Measurements from ENCODE around the gene SERAC1. TPM values are rescaled to one million over a fixed set of nuclear protein-coding genes. Genes with fewer than 3 reads are reported as not detected.

SERAC1 gene
- total and polyA plus RNA-seq, 4 donors: 2.0 to 4.4 (median 2.3) TPM

DNA sequence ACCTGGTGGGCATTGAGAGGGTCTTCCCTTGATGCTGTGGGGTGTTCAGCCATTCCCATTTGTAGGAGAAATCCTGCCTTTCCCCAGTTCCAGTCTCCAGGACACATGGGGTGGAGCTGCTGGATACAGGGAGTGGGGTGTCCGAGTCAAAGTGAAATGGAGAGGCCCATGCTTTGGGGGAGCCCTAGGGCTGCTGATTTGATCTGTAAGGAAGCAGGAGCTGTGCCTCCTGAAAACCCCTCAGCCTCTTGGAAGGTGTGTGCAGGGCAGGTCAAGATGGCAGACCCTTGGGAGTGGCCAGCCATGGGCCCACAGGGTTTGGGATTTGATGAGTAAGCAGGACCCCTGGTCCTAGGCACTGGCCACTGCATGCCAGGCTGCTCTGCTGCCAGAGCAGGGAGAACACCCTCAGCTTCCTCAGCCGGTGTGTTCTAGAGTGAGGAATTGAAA is 82.0 kb downstream of the SERAC1 start (continued):
- TF ChIP-seq, protein P1, sequence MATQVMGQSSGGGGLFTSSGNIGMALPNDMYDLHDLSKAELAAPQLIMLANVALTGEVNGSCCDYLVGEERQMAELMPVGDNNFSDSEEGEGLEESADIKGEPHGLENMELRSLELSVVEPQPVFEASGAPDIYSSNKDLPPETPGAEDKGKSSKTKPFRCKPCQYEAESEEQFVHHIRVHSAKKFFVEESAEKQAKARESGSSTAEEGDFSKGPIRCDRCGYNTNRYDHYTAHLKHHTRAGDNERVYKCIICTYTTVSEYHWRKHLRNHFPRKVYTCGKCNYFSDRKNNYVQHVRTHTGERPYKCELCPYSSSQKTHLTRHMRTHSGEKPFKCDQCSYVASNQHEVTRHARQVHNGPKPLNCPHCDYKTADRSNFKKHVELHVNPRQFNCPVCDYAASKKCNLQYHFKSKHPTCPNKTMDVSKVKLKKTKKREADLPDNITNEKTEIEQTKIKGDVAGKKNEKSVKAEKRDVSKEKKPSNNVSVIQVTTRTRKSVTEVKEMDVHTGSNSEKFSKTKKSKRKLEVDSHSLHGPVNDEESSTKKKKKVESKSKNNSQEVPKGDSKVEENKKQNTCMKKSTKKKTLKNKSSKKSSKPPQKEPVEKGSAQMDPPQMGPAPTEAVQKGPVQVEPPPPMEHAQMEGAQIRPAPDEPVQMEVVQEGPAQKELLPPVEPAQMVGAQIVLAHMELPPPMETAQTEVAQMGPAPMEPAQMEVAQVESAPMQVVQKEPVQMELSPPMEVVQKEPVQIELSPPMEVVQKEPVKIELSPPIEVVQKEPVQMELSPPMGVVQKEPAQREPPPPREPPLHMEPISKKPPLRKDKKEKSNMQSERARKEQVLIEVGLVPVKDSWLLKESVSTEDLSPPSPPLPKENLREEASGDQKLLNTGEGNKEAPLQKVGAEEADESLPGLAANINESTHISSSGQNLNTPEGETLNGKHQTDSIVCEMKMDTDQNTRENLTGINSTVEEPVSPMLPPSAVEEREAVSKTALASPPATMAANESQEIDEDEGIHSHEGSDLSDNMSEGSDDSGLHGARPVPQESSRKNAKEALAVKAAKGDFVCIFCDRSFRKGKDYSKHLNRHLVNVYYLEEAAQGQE (IDR thresholded peaks at IDR 0.05): no peak
- TF ChIP-seq HNF4A (conservative IDR thresholded peaks at IDR 0.05): no peak

DNA sequence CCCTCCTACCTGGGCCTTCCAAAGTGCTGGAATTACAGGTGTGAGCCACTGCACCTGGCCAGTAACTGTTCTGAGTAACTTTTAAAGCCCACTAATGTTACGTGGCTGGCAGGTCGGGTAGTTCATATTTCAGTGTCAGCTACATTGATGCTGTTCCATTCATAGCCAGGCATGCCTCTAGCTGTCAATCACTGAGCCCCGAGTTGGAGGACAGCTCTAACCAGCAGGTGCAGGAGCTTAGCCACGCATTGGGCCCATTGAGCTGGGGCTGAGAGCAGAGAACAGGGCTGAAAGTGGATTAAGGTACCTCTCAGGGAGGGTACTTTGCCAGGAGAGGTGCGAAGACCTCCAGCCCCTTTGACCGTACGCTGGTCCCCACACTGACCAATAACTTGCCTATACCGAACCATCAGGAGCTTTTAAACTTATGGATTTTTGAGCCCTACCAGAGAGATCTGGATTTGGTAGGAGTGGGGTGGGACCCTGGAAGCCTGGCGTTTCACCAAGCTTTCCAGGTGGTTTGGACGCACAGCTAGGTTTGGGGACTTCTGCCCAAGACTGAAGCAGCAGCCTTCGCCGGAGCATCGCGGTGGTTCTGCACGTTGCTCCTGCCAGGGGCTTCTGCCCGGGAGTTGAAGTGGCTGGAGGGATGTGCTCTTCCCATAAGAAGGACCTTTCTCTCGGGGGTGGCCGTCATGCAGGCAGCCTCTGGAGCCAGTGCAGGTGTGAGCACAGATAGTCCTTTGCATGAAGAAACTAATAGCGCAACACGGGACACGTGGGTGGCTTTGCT is 82.6 kb downstream of the SERAC1 start:
- H3K36me3 ChIP-seq (ENCODE audit: control insufficient read depth in 4 of 4, insufficient read depth in 3 of 4, low read depth in 1 of 4, low read length in 3 of 4): peaks cover 3 to 47% (median 26%) of the 10 kb centered on the region in 4 donors
- no peak overlapping the region for H3K27ac ChIP-seq (ENCODE audit: low read depth in 1 of 2, low read length in 2 of 2)
- H3K4me1 ChIP-seq (ENCODE audit: control insufficient read depth in 4 of 4, insufficient read depth in 4 of 4, low read length in 3 of 4): no peaks in the 10 kb centered on the region
- H3K4me3 ChIP-seq (ENCODE audit: low read depth in 1 of 3, low read length in 3 of 3): no peak overlapping the region
- no peaks in the 10 kb centered on the region for H3K9me3 ChIP-seq (ENCODE audit: control insufficient read depth in 4 of 4, low read length in 3 of 4)
- H3K9ac ChIP-seq (ENCODE audit: low read depth in 1 of 2, low read length in 2 of 2): no peak overlapping the region
- H3K27me3 ChIP-seq (ENCODE audit: control insufficient read depth in 4 of 4, insufficient read depth in 4 of 4, low read length in 3 of 4): no peaks in the 10 kb centered on the region
- DNase-seq (ENCODE audit: low spot score): no peak
- 87% methylated on average over 21 of the region's 21 CpGs for WGBS
- TF ChIP-seq, protein P1 (IDR thresholded peaks at IDR 0.05): no peak
- no peak for TF ChIP-seq RAD21 (IDR thresholded peaks at IDR 0.05)
- TF ChIP-seq, protein P2, sequence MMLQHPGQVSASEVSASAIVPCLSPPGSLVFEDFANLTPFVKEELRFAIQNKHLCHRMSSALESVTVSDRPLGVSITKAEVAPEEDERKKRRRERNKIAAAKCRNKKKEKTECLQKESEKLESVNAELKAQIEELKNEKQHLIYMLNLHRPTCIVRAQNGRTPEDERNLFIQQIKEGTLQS (IDR thresholded peaks at IDR 0.05): no peak
- TF ChIP-seq NR2F2 (IDR thresholded peaks at IDR 0.05): no peak
- no peak for TF ChIP-seq EGR1 (IDR thresholded peaks at IDR 0.05; ENCODE audit: low read depth in 2 of 2)
- TF ChIP-seq YY1 (IDR thresholded peaks at IDR 0.05): no peak
- TF ChIP-seq, protein P3, sequence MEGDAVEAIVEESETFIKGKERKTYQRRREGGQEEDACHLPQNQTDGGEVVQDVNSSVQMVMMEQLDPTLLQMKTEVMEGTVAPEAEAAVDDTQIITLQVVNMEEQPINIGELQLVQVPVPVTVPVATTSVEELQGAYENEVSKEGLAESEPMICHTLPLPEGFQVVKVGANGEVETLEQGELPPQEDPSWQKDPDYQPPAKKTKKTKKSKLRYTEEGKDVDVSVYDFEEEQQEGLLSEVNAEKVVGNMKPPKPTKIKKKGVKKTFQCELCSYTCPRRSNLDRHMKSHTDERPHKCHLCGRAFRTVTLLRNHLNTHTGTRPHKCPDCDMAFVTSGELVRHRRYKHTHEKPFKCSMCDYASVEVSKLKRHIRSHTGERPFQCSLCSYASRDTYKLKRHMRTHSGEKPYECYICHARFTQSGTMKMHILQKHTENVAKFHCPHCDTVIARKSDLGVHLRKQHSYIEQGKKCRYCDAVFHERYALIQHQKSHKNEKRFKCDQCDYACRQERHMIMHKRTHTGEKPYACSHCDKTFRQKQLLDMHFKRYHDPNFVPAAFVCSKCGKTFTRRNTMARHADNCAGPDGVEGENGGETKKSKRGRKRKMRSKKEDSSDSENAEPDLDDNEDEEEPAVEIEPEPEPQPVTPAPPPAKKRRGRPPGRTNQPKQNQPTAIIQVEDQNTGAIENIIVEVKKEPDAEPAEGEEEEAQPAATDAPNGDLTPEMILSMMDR (IDR thresholded peaks at IDR 0.05; ENCODE audit: low read depth, low read length, missing input control): no peak
- TF ChIP-seq, protein P4, sequence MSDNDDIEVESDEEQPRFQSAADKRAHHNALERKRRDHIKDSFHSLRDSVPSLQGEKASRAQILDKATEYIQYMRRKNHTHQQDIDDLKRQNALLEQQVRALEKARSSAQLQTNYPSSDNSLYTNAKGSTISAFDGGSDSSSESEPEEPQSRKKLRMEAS (IDR thresholded peaks at IDR 0.05): no peak
- TF ChIP-seq SP1 (IDR thresholded peaks at IDR 0.05): no peak
- TF ChIP-seq, protein P5, sequence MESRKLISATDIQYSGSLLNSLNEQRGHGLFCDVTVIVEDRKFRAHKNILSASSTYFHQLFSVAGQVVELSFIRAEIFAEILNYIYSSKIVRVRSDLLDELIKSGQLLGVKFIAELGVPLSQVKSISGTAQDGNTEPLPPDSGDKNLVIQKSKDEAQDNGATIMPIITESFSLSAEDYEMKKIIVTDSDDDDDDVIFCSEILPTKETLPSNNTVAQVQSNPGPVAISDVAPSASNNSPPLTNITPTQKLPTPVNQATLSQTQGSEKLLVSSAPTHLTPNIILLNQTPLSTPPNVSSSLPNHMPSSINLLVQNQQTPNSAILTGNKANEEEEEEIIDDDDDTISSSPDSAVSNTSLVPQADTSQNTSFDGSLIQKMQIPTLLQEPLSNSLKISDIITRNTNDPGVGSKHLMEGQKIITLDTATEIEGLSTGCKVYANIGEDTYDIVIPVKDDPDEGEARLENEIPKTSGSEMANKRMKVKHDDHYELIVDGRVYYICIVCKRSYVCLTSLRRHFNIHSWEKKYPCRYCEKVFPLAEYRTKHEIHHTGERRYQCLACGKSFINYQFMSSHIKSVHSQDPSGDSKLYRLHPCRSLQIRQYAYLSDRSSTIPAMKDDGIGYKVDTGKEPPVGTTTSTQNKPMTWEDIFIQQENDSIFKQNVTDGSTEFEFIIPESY (IDR thresholded peaks at IDR 0.05): no peak
- TF ChIP-seq FOXA1 (IDR thresholded peaks at IDR 0.05): no peak
- no peak for TF ChIP-seq JUND (IDR thresholded peaks at IDR 0.05)
- TF ChIP-seq RXRA (IDR thresholded peaks at IDR 0.05): no peak
- TF ChIP-seq FOXA2 (IDR thresholded peaks at IDR 0.05): no peak
- TF ChIP-seq HNF4G (IDR thresholded peaks at IDR 0.05): no peak
- no peak for TF ChIP-seq TAF1 (conservative IDR thresholded peaks at IDR 0.05)
- no peak for TF ChIP-seq GABPA (IDR thresholded peaks at IDR 0.05 in 1 of 2, conservative IDR thresholded peaks at IDR 0.05 in 1 of 2)
- TF ChIP-seq HNF4A (conservative IDR thresholded peaks at IDR 0.05): no peak
